IMR-90 (cell line): Measurements from ENCODE around the gene CDH23. TPM values are rescaled to one million over a fixed set of nuclear protein-coding genes. Genes with fewer than 3 reads are reported as not detected.

Source experiments
- ATAC-seq: fragments of 200-7000 bp; cut with Tn5 transposase; 2 replicates; pipeline ENCODE4 v1.9.1; 2020; ENCODE audit warnings: low read depth, mild to moderate bottlenecking, moderate library complexity
- BruUV-seq: library from RNA; stranded (reverse); fragments of 400-500 nt; replicated peaks from 2 replicates; lab custom pipeline; 2021; lab: Mats Ljungman, UMichigan
- CTCF ChIA-PET: fragments of 300-600 bp; formaldehyde crosslinking; extraction: SDS; loops from one replicate; lab custom pipeline; 2021; ENCODE audit warnings: antibody characterized with exemption; lab: Yijun Ruan, JAX
- POLR2A ChIA-PET: fragments of 300-600 bp; sonication (Branson Sonifier 250); formaldehyde crosslinking; loops from one replicate; lab custom pipeline; 2022; ENCODE audit warnings: antibody characterized with exemption; ENCODE audit not compliant: unreplicated experiment; lab: Charles Lee
- DNase-seq: peaks from one replicate; pipeline ENCODE4 v3.0.0; 2013
- H2AFZ ChIP-seq: replicated peaks from 2 replicates; pipeline ENCODE3; 2013; ENCODE audit warnings: low read length, mild to moderate bottlenecking; ENCODE audit not compliant: poor library complexity
- H2AK5ac ChIP-seq: 2 replicates; pipeline ENCODE4 v1.6.1; 2013; ENCODE audit warnings: low read depth, low read length, inconsistent platforms
- H2AK9ac ChIP-seq: replicated peaks from 2 replicates; pipeline ENCODE3; 2013; ENCODE audit warnings: mild to moderate bottlenecking, low read depth, low read length, moderate library complexity; ENCODE audit not compliant: poor library complexity
- H2BK120ac ChIP-seq: 2 replicates; pipeline ENCODE4 v1.6.1; 2013; ENCODE audit warnings: low read depth, low read length, inconsistent platforms
- H2BK15ac ChIP-seq: 3 replicates; pipeline ENCODE4 v1.6.1; 2013; ENCODE audit warnings: low read depth, low read length, inconsistent platforms
- H2BK20ac ChIP-seq: 2 replicates; pipeline ENCODE4 v1.6.1; 2013; ENCODE audit warnings: low read depth, mild to moderate bottlenecking, inconsistent platforms, low read length, moderate library complexity
- H2BK5ac ChIP-seq: 2 replicates; pipeline ENCODE4 v1.6.1; 2013; ENCODE audit warnings: mild to moderate bottlenecking, low read depth, low read length, inconsistent platforms; ENCODE audit not compliant: poor library complexity, severe bottlenecking
- H3K14ac ChIP-seq: replicated peaks from 2 replicates; pipeline ENCODE4 v1.6.1; 2013; ENCODE audit warnings: low read depth, low read length, inconsistent platforms
- H3K18ac ChIP-seq: 2 replicates; pipeline ENCODE4 v1.6.1; 2013; ENCODE audit warnings: low read depth, low read length, control low read depth
- H3K23ac ChIP-seq: 2 replicates; pipeline ENCODE4 v1.6.1; 2013; ENCODE audit warnings: low read depth, low read length, inconsistent platforms
- H3K27ac ChIP-seq: 2 replicates; pipeline ENCODE4 v1.5.1; 2013; ENCODE audit warnings: mild to moderate bottlenecking, control low read depth, low read length; ENCODE audit not compliant: insufficient read depth
- H3K27me3 ChIP-seq: 2 replicates; pipeline ENCODE4 v1.6.1; 2013; ENCODE audit warnings: low read length; ENCODE audit not compliant: control insufficient read depth, insufficient read depth
- H3K36me3 ChIP-seq: 2 replicates; pipeline ENCODE4 v1.6.1; 2013; ENCODE audit warnings: low read length, mixed read lengths; ENCODE audit not compliant: control insufficient read depth, insufficient read depth
- H3K4ac ChIP-seq: 2 replicates; pipeline ENCODE4 v1.6.1; 2013; ENCODE audit warnings: low read depth, low read length, inconsistent platforms
- H3K4me1 ChIP-seq: 2 replicates; pipeline ENCODE4 v1.6.1; 2013; ENCODE audit warnings: low read length, mixed read lengths; ENCODE audit not compliant: control insufficient read depth, insufficient read depth
- H3K4me2 ChIP-seq: 2 replicates; pipeline ENCODE4 v1.6.1; 2013; ENCODE audit warnings: low read depth, mild to moderate bottlenecking, control low read depth, low read length, moderate library complexity
- H3K4me3 ChIP-seq: 2 replicates; pipeline ENCODE4 v1.5.1; 2013; ENCODE audit warnings: low read depth, mild to moderate bottlenecking, control low read depth, low read length, moderate library complexity; ENCODE audit not compliant: insufficient read depth
- H3K56ac ChIP-seq: 2 replicates; pipeline ENCODE4 v1.6.1; 2013; ENCODE audit warnings: low read length, inconsistent platforms; ENCODE audit not compliant: insufficient read depth; ENCODE audit errors: extremely low read depth
- H3K79me1 ChIP-seq, 2 experiments: 2 replicates each; pipeline ENCODE4 v1.6.1; 2013; ENCODE audit warnings: low read length in 2 of 2, inconsistent platforms in 1 of 2, low read depth in 1 of 2
- H3K9ac ChIP-seq: 2 replicates; pipeline ENCODE4 v1.6.1; 2013; ENCODE audit warnings: low read depth, low read length, control low read depth
- H3K9me1 ChIP-seq: 2 replicates; pipeline ENCODE4 v1.6.1; 2013; ENCODE audit warnings: low read length, inconsistent platforms; ENCODE audit not compliant: insufficient read depth
- H3K9me3 ChIP-seq: 2 replicates; pipeline ENCODE4 v1.6.1; 2013; ENCODE audit warnings: low read length; ENCODE audit not compliant: control insufficient read depth, insufficient read depth
- H4K20me1 ChIP-seq: 2 replicates; pipeline ENCODE4 v1.6.1; 2013; ENCODE audit warnings: low read length, inconsistent platforms; ENCODE audit not compliant: insufficient read depth
- H4K5ac ChIP-seq: 2 replicates; pipeline ENCODE4 v1.6.1; 2013; ENCODE audit warnings: mild to moderate bottlenecking, low read depth, low read length, control low read depth
- H4K8ac ChIP-seq, 2 experiments: 2 replicates each; pipeline ENCODE4 v1.6.1; 2013; ENCODE audit warnings: low read depth in 2 of 2, low read length in 2 of 2, control low read depth in 1 of 2, inconsistent platforms in 1 of 2
- H4K91ac ChIP-seq: 2 replicates; pipeline ENCODE4 v1.6.1; 2013; ENCODE audit warnings: low read depth, low read length, inconsistent platforms; ENCODE audit not compliant: insufficient read depth
- BHLHE40 ChIP-seq: fragments of 150-350 bp; IDR thresholded peaks from 2 replicates; pipeline ENCODE4 v1.6.1; 2016; ENCODE audit warnings: mild to moderate bottlenecking, low read depth, low read length
- CEBPB ChIP-seq: IDR thresholded peaks from 2 replicates; pipeline ENCODE4 v1.6.1; 2012; ENCODE audit warnings: low read depth, low read length, improper control_type of control experiment
- FOS ChIP-seq: fragments of 150-350 bp; IDR thresholded peaks from 2 replicates; pipeline ENCODE4 v1.6.1; 2016; ENCODE audit warnings: low read depth, low read length
- MAFK ChIP-seq: IDR thresholded peaks from 2 replicates; pipeline ENCODE4 v1.6.1; 2012; ENCODE audit warnings: low read depth, low read length, improper control_type of control experiment
- MAZ ChIP-seq: IDR thresholded peaks from 2 replicates; pipeline ENCODE4 v1.6.1; 2012; ENCODE audit warnings: low read depth, mild to moderate bottlenecking, low read length, improper control_type of control experiment, moderate library complexity, borderline replicate concordance
- POLR2A ChIP-seq: IDR thresholded peaks from 2 replicates; pipeline ENCODE4 v1.6.1; 2012; ENCODE audit warnings: mild to moderate bottlenecking, low read depth, low read length
- RFX5 ChIP-seq: IDR thresholded peaks from 2 replicates; pipeline ENCODE4 v1.8.0; 2012; ENCODE audit warnings: low read depth, mild to moderate bottlenecking, low read length, moderate library complexity
- WGBS, 2 experiments: methylation state at CpG; one replicate each; pipeline versions ENCODE4 v1.1.5 to v1.1.7; 2013; ENCODE audit warnings: missing lambda C conversion rate in 2 of 2; ENCODE audit not compliant: insufficient read length in 1 of 2; ENCODE audit errors: extremely low coverage in 2 of 2; 5-methylcytosine and 5-hydroxymethylcytosine counted together
- dilution Hi-C: fragments of 300-500 bp; cut with HindIII; formaldehyde crosslinking; loops from one replicate; pipeline ENCODE4 v1.14.3; 2018; ENCODE audit warnings: low sequenced_read_pairs; ENCODE audit not compliant: unreplicated experiment
- in situ Hi-C: fragments of 300-500 bp; cut with MboI; formaldehyde crosslinking; loops from 3 replicates; pipeline ENCODE4 v1.14.3; 2019; ENCODE audit warnings: low sequenced_read_pairs, inconsistent platforms, mixed read lengths
- intact Hi-C: fragments of 100-400 bp; cut with micrococcal nuclease; formaldehyde crosslinking; loops from 2 replicates; pipeline ENCODE4 v1.10.0; 2022
- polyA plus RNA-seq, 3 experiments: library from polyadenylated mRNA; depleted of rRNA; stranded (reverse); fragments of >200 nt; gene quantifications; 2 replicates each; pipeline ENCODE4 v1.2.3, GENCODE V29; 2012; ENCODE audit warnings: low replicate concordance in 1 of 3
- total RNA-seq: library from RNA; depleted of rRNA; stranded (reverse); fragments of >200 nt; gene quantifications from 2 replicates; pipeline ENCODE4 v1.2.3, GENCODE V29; 2012
- TF ChIP-seq, protein P1 (sequence below): fragments of 150-350 bp; IDR thresholded peaks from 2 replicates; pipeline ENCODE4 v1.6.1; 2017; ENCODE audit warnings: mild to moderate bottlenecking, antibody characterized with exemption, low read length, low read depth

The CDH23 gene
- total and polyA plus RNA-seq, 2 of the 4 experiments (the other 2 are of a cell fraction): under 0.01 to 0.03 TPM

DNA sequence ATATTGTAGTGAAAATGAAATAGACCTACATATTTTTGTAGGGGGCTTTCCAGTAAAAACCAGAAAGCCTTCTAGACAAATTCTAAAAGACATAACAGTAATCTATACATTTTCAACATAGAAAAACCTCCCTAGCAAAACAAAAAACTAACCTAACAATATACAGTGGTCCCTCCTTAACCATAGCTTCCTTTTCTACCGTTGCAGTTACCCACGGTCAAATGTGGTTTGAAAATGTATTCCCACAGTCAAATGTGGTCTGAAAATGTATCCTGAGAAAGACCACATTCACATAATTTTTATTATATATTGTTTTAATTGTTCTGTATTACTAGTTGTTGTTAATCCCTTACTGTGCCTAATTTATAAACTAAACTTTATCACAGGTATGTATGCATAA lies 448.0 kb downstream of the CDH23 start:
- Histone ChIP-seq H3K23ac (no peak overlapping the region), H4K20me1 (peaks cover 99% of the 10 kb centered on the region), H3K36me3 (no peaks in the 10 kb centered on the region), H4K8ac (no peak overlapping the region), H3K27me3 (no peaks in the 10 kb centered on the region), H3K18ac (no peak overlapping the region), H2BK120ac (no peak overlapping the region), H3K9me3 (no peaks in the 10 kb centered on the region), H3K4ac (no peak overlapping the region), H3K9ac (no peak overlapping the region), H3K4me1 (peaks cover 12% of the 10 kb centered on the region), H2AK9ac (no peak overlapping the region), H3K56ac (no peak overlapping the region), H3K9me1 (peaks cover 15% of the 10 kb centered on the region), H2BK5ac (no peak overlapping the region), H3K27ac (no peak overlapping the region), H3K14ac (no peak overlapping the region), H4K5ac (no peak overlapping the region), H3K79me1 (peaks cover 22 to 87% of the 10 kb centered on the region in 2 experiments), H3K4me3 (no peak overlapping the region), H2AK5ac (no peak overlapping the region), H2BK15ac (no peak overlapping the region), H4K91ac (no peak overlapping the region), H3K4me2 (no peak overlapping the region), H2AFZ (no peak overlapping the region), H2BK20ac (no peak overlapping the region)
- in situ Hi-C loops (no loop called here), intact Hi-C loops (loop anchor here (5.0 kb wide), 1 partner anchor 43 kb away; no protein-coding TSS in a partner anchor), dilution Hi-C loops (no loop called here)
- ChIA-PET POLR2A (no interaction called here), CTCF (interaction anchor here (1.3 kb wide), 1 partner anchor 51 kb away, joined by 4 read pairs; no protein-coding TSS in a partner anchor)
- no TSS peak for BruUV-seq
- no CpG with 5 or more reads among the region's 2 CpGs for WGBS, 2 experiments
- no peak for TF ChIP-seq POLR2A
- TF ChIP-seq FOS: no peak
- TF ChIP-seq BHLHE40: no peak
- no peak for TF ChIP-seq MAFK
- TF ChIP-seq, protein P1, sequence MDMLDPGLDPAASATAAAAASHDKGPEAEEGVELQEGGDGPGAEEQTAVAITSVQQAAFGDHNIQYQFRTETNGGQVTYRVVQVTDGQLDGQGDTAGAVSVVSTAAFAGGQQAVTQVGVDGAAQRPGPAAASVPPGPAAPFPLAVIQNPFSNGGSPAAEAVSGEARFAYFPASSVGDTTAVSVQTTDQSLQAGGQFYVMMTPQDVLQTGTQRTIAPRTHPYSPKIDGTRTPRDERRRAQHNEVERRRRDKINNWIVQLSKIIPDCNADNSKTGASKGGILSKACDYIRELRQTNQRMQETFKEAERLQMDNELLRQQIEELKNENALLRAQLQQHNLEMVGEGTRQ: no peak
- TF ChIP-seq MAZ: no peak
- no peak for TF ChIP-seq RFX5
- TF ChIP-seq CEBPB: no peak
- DNase-seq: no peak
- no peak for ATAC-seq
